Caco-2 (cell line): ENCODE results near the gene PAPPA2. TPM values are rescaled to one million over a fixed set of nuclear protein-coding genes. Genes with fewer than 3 reads are reported as not detected.

Source experiments
- BruUV-seq: library from RNA; stranded (reverse); fragments of 400-500 nt; replicated peaks from 2 replicates; lab custom pipeline; 2021; lab: Mats Ljungman, UMichigan
- CTCF ChIA-PET: fragments of 300-600 bp; sonication (Branson Sonifier 250); formaldehyde crosslinking; loops from one replicate; lab custom pipeline; 2022; ENCODE audit warnings: antibody characterized with exemption; lab: Charles Lee
- POLR2A ChIA-PET: fragments of 300-600 bp; sonication (Branson Sonifier 250); formaldehyde crosslinking; loops from one replicate; lab custom pipeline; 2022; ENCODE audit warnings: antibody characterized with exemption; lab: Charles Lee
- DNase-seq, 2 experiments: peaks; one replicate each; pipeline versions ENCODE4 v3.0.0 to v3.0.0-alpha.2; 2020 to 2022
- H3K27me3 ChIP-seq: replicated peaks from 2 replicates; pipeline ENCODE4 v1.6.0; 2011; ENCODE audit warnings: low read length; ENCODE audit not compliant: control insufficient read depth, insufficient read depth
- H3K36me3 ChIP-seq: 2 replicates; pipeline ENCODE4 v1.5.1; 2011; ENCODE audit warnings: low read length; ENCODE audit not compliant: control insufficient read depth, insufficient read depth
- H3K4me1 ChIP-seq: fragments of 250-450 bp; sonication (Bioruptor Pico); 2 replicates; pipeline ENCODE4 v1.5.1; 2020; ENCODE audit warnings: mild to moderate bottlenecking
- H3K4me3 ChIP-seq: 2 replicates; pipeline ENCODE4 v1.5.1; 2011; ENCODE audit warnings: low read depth, mild to moderate bottlenecking, control low read depth, low read length
- H3K9me3 ChIP-seq: fragments of 250-450 bp; sonication (Bioruptor Pico); 2 replicates; pipeline ENCODE4 v1.5.1; 2020; ENCODE audit warnings: mild to moderate bottlenecking, moderate library complexity
- H3K27ac Mint-ChIP-seq: one replicate; pipeline ENCODE4 v1.8.0; 2022; ENCODE audit warnings: mixed read lengths; ENCODE audit not compliant: unreplicated experiment
- H3K27me3 Mint-ChIP-seq: one replicate; pipeline ENCODE4 v1.8.0; 2022; ENCODE audit warnings: mixed read lengths; ENCODE audit not compliant: insufficient read depth, unreplicated experiment
- H3K36me3 Mint-ChIP-seq: one replicate; pipeline ENCODE4 v1.8.0; 2022; ENCODE audit warnings: mild to moderate bottlenecking, mixed read lengths; ENCODE audit not compliant: insufficient read depth, unreplicated experiment
- H3K4me1 Mint-ChIP-seq: one replicate; pipeline ENCODE4 v1.8.0; 2022; ENCODE audit warnings: low read depth, mixed read lengths; ENCODE audit not compliant: unreplicated experiment
- H3K4me3 Mint-ChIP-seq: one replicate; pipeline ENCODE4 v1.8.0; 2022; ENCODE audit warnings: mild to moderate bottlenecking, moderate library complexity, mixed read lengths; ENCODE audit not compliant: unreplicated experiment
- H3K9me3 Mint-ChIP-seq: one replicate; pipeline ENCODE4 v1.8.0; 2022; ENCODE audit warnings: mixed read lengths; ENCODE audit not compliant: unreplicated experiment
- CTCF ChIP-seq, 2 experiments: fragments of 200-600 bp in 1 of 2; IDR thresholded peaks; 1 replicate in 1 of 2; 2 replicates in 1 of 2; pipeline versions ENCODE4 v1.5.1 to v1.8.0; 2011 to 2022; ENCODE audit warnings: antibody characterized with exemption in 1 of 2, control low read depth in 1 of 2, inconsistent platforms in 1 of 2, low read depth in 1 of 2, low read length in 1 of 2, mild to moderate bottlenecking in 1 of 2, moderate library complexity in 1 of 2; ENCODE audit not compliant: insufficient read depth in 1 of 2, severe bottlenecking in 1 of 2, unreplicated experiment in 1 of 2
- intact Hi-C: fragments of 100-400 bp; cut with micrococcal nuclease; formaldehyde crosslinking; loops from one replicate; pipeline ENCODE4 v1.10.0; 2022; ENCODE audit not compliant: unreplicated experiment
- total RNA-seq: library from RNA; stranded (reverse); gene quantifications from 2 replicates; pipeline ENCODE4 v1.2.3, GENCODE V29; 2022

Gene PAPPA2
- total RNA-seq, 1 experiment from 2014 or later = 0.18 TPM

- Mint-ChIP-seq H3K36me3 (no peaks in the 10 kb centered on the region), H3K4me3 (no peak overlapping the region), H3K27ac (no peak overlapping the region), H3K4me1 (peaks cover 5% of the 10 kb centered on the region), H3K27me3 (peaks cover under 1% of the 10 kb centered on the region), H3K9me3 (no peaks in the 10 kb centered on the region)
- TF ChIP-seq CTCF (IDR thresholded peaks at IDR 0.05; ENCODE audit: insufficient read depth in 1 of 2, low read depth in 1 of 2, low read length in 1 of 2, severe bottlenecking in 1 of 2, unreplicated experiment in 1 of 2) = no peak
- ChIA-PET CTCF (no interaction called here), POLR2A (no interaction called here)
- no peak for DNase-seq
- no TSS peak for BruUV-seq
- intact Hi-C loops = no loop called here
- Histone ChIP-seq H3K4me3 (no peak overlapping the region), H3K4me1 (no peaks in the 10 kb centered on the region), H3K27me3 (no peaks in the 10 kb centered on the region; the same call in 1 of the 2 replicates), H3K9me3 (no peaks in the 10 kb centered on the region), H3K36me3 (no peaks in the 10 kb centered on the region)
These were observed 58.2 kb downstream of the PAPPA2 start for GRCh38 chr1:176521211-176521610.

GRCh38 chr1:176522310-176522845 is 59.4 kb downstream of the PAPPA2 start:
- no peaks in the 10 kb centered on the region for H3K9me3 Mint-ChIP-seq

GRCh38 chr1:176529395-176530090 is 66.6 kb downstream of the PAPPA2 start:
- H3K4me3 Mint-ChIP-seq = no peak overlapping the region
- no peak for TF ChIP-seq CTCF (IDR thresholded peaks at IDR 0.05; ENCODE audit: insufficient read depth in 1 of 2, low read depth in 1 of 2, low read length in 1 of 2, severe bottlenecking in 1 of 2, unreplicated experiment in 1 of 2)
- intact Hi-C loops = no loop called here
- H3K36me3 Mint-ChIP-seq = no peaks in the 10 kb centered on the region
- no peaks in the 10 kb centered on the region for H3K9me3 ChIP-seq
- H3K27me3 ChIP-seq = no peaks in the 10 kb centered on the region; the same call in 1 of the 2 replicates
- H3K4me1 ChIP-seq = 0 out of 2 replicates have a peak, but pooled peaks cover 9% of the 10 kb centered on the region
- no peak overlapping the region for H3K27ac Mint-ChIP-seq
- H3K27me3 Mint-ChIP-seq = peaks cover 16% of the 10 kb centered on the region
- no peak for DNase-seq
- POLR2A ChIA-PET = no interaction called here
- H3K4me3 ChIP-seq = no peak overlapping the region
- BruUV-seq = no TSS peak
- H3K9me3 Mint-ChIP-seq = no peaks in the 10 kb centered on the region
- CTCF ChIA-PET = no interaction called here
- no peaks in the 10 kb centered on the region for H3K36me3 ChIP-seq
- no peaks in the 10 kb centered on the region for H3K4me1 Mint-ChIP-seq

More at GRCh38 chr1:176522310-176522845, 59.4 kb downstream of the PAPPA2 start:
- POLR2A ChIA-PET = no interaction called here
- H3K27me3 Mint-ChIP-seq = peaks cover 7% of the 10 kb centered on the region
- TF ChIP-seq CTCF (IDR thresholded peaks at IDR 0.05; ENCODE audit: insufficient read depth in 1 of 2, low read depth in 1 of 2, low read length in 1 of 2, severe bottlenecking in 1 of 2, unreplicated experiment in 1 of 2) = no peak
- H3K4me3 Mint-ChIP-seq = no peak overlapping the region
- no TSS peak for BruUV-seq
- no peaks in the 10 kb centered on the region for H3K9me3 ChIP-seq
- peaks cover 5% of the 10 kb centered on the region for H3K4me1 Mint-ChIP-seq
- H3K36me3 ChIP-seq = no peaks in the 10 kb centered on the region
- H3K36me3 Mint-ChIP-seq = no peaks in the 10 kb centered on the region
- H3K27me3 ChIP-seq = no peaks in the 10 kb centered on the region; the same call in 1 of the 2 replicates
- H3K27ac Mint-ChIP-seq = no peak overlapping the region
- no peak for DNase-seq
- no peak overlapping the region for H3K4me3 ChIP-seq
- CTCF ChIA-PET = no interaction called here
- H3K4me1 ChIP-seq = no peaks in the 10 kb centered on the region
- intact Hi-C loops = no loop called here
